ENCODE measurements around the gene DCST2. TPM values are rescaled to one million over a fixed set of nuclear protein-coding genes. Genes with fewer than 3 reads are reported as not detected.

The DCST2 gene
- total and polyA plus RNA-seq, 9 of the 15 experiments (the other 6 are each of a cell fraction or from before 2014, with no cell fraction given) = 0.09 to 0.49 (median 0.11) TPM; not detected in 3

DNA sequence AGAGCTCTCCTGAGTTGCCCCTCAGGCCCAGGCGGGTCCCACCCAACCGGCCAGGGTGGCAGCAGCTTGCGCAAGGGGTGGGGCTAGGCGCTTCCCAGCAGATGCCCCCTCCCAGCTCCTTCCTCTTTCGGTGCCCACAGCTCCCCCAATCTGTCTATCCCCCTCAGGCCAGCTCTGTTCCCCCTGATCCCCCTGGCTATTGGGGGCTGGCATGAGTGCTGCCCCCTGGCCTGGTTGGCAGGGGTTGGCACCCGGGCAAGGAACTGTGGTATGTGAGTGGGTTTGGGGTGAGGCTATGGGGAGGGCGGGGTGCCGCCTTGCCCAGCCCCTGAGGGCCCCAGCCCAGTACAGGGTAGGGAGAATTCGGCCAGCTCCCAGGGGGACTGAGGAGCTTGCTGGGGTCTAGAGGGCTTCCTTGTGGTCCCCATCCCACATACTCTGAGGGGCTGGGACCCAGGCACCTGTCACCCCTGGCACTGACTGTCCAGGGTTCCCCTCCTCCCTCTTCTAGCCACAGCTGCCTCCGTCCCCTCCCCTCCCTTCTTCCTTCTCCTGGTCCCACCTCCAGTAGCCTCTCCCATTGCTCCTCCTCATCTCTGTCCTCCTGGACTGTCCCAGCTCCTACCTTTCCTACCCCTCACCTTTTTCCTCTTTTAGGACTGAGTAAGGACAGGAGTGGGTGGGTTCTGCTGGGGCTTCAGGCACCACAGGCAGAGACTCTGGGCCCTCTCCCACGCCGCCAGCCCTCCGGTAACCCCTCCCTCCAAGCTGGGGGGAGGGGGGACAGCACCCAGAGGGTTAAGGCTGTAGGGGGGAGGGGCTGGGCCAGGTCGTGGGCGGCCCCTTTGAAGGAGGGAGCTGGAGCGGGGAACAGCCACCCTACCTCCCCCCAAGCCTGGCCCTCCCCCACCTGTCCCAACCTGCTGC is 25.3 kb downstream of the DCST2 start:
- peaks cover 97% of the 10 kb centered on the region for H3K79me2 ChIP-seq (ENCODE audit: control insufficient read depth, insufficient read depth, low read length)
- peak overlapping the region; percentile 55 for H3K4me2 ChIP-seq (ENCODE audit: insufficient read depth, low read length)
- ChIA-PET POLR2A (interaction anchor here (0.6 to 1.7 kb wide), 5 partner anchors 9 to 264 kb away, joined by 3 to 12 read pairs (median 3); partner anchors contain the start of gene ADAM15), CTCF (ENCODE audit: low intra/inter-chr PET ratio) (interaction anchor here (0.6 kb wide), 1 partner anchor 71 kb away, joined by 4 read pairs; no protein-coding TSS in a partner anchor)
- intact Hi-C loops (cut with micrococcal nuclease) = no loop called here
- H3K27me3 ChIP-seq (ENCODE audit: control insufficient read depth in 2 of 2, insufficient read depth in 2 of 2, low read length in 2 of 2) = no peaks in the 10 kb centered on the region
- no peak overlapping the region for H2AFZ ChIP-seq (ENCODE audit: low read depth, low read length)
- H3K27ac ChIP-seq (ENCODE audit: extremely low read depth, low read depth, low read length) = peak overlapping the region; percentile 57
- H4K20me1 ChIP-seq (replicated peaks; ENCODE audit: control insufficient read depth, insufficient read depth, low read length) = peaks cover 3% of the 10 kb centered on the region
- in situ Hi-C loops (cut with MboI) = no loop called here
- ATAC-seq (peak; percentile 42), DNase-seq (ENCODE audit: extremely low read depth in 1 of 4, low spot score in 3 of 4) (peak; percentile 81 to 84 (median 82)), FAIRE-seq (peak; percentile 70)
- H3K36me3 ChIP-seq (ENCODE audit: control insufficient read depth, insufficient read depth, low read length) = peaks cover 68% of the 10 kb centered on the region; the same call in 2 of the 3 replicates
- BruUV-seq (replicated peaks) = no TSS peak
- WGBS (ENCODE audit: insufficient coverage, low coverage, missing lambda C conversion rate) = 47% methylated on average over 9 of the region's 16 CpGs
- no peak overlapping the region; the same call in 1 of the 2 replicates for H3K4me3 ChIP-seq
- peaks cover 87 to 91% of the 10 kb centered on the region in 2 experiments for H3K4me1 ChIP-seq (replicated peaks in 1 of 2; ENCODE audit: control insufficient read depth in 2 of 2, insufficient read depth in 2 of 2, low read length in 2 of 2)
- peak overlapping the region in 1 of 2 experiments; percentile 83; a peak in 3 of 4 replicates for H3K9ac ChIP-seq (ENCODE audit: insufficient read depth in 1 of 2, low read depth in 2 of 2, low read length in 2 of 2)
- no peaks in the 10 kb centered on the region for H3K9me3 ChIP-seq (replicated peaks; ENCODE audit: control insufficient read depth, insufficient read depth, low read depth, low read length)
- H3K9me1 ChIP-seq (ENCODE audit: control insufficient read depth, insufficient read depth, low read length) = no peaks in the 10 kb centered on the region
- TF ChIP-seq ARHGAP35 (IDR thresholded peaks at IDR 0.05; ENCODE audit: partially characterized antibody) (no peak), BCOR (IDR thresholded peaks at IDR 0.05) (no peak), HSF4 (CRISPR knock-in tag; IDR thresholded peaks at IDR 0.05; ENCODE audit: borderline replicate concordance) (no peak), NCOA1 (IDR thresholded peaks at IDR 0.05; ENCODE audit: low read depth) (no peak), GMEB1 (CRISPR knock-in tag; IDR thresholded peaks at IDR 0.05) (no peak), TCF15 (CRISPR knock-in tag; IDR thresholded peaks at IDR 0.05) (no peak), TARDBP (IDR thresholded peaks at IDR 0.05) (no peak), POLR2G (IDR thresholded peaks at IDR 0.05; ENCODE audit: low read depth, low read length) (peak; percentile 52), ARID3A (IDR thresholded peaks at IDR 0.05; ENCODE audit: borderline replicate concordance, low read depth, low read length) (no peak), NBN (IDR thresholded peaks at IDR 0.05; ENCODE audit: low read depth) (no peak), NUFIP1 (IDR thresholded peaks at IDR 0.05; ENCODE audit: partially characterized antibody) (no peak), POLR2AphosphoS2 (IDR thresholded peaks at IDR 0.05; ENCODE audit: low read length) (no peak; the same call in 1 of the 2 replicates), KDM1A (IDR thresholded peaks at IDR 0.05) (peak in 1 of 2 experiments; percentile 93; a peak in 2 of 4 replicates), TRIM24 (IDR thresholded peaks at IDR 0.05) (peak in 1 of 2 experiments; percentile 32; a peak in 1 of 4 replicates), EGR1 (conservative IDR thresholded peaks at IDR 0.05) (peak; percentile 82), POLR2AphosphoS5 (IDR thresholded peaks at IDR 0.05; ENCODE audit: control insufficient read depth, insufficient read depth, low read depth, low read length) (no peak), NFE2L1 (tag; IDR thresholded peaks at IDR 0.05; ENCODE audit: borderline replicate concordance, low read depth) (no peak), NR2C2 (CRISPR knock-in tag; IDR thresholded peaks at IDR 0.05) (no peak), NR2C2 (tag; IDR thresholded peaks at IDR 0.05) (no peak)

All from K562 (cell line).